Measurements from ENCODE around the gene WNT7A.

The WNT7A gene

DNA sequence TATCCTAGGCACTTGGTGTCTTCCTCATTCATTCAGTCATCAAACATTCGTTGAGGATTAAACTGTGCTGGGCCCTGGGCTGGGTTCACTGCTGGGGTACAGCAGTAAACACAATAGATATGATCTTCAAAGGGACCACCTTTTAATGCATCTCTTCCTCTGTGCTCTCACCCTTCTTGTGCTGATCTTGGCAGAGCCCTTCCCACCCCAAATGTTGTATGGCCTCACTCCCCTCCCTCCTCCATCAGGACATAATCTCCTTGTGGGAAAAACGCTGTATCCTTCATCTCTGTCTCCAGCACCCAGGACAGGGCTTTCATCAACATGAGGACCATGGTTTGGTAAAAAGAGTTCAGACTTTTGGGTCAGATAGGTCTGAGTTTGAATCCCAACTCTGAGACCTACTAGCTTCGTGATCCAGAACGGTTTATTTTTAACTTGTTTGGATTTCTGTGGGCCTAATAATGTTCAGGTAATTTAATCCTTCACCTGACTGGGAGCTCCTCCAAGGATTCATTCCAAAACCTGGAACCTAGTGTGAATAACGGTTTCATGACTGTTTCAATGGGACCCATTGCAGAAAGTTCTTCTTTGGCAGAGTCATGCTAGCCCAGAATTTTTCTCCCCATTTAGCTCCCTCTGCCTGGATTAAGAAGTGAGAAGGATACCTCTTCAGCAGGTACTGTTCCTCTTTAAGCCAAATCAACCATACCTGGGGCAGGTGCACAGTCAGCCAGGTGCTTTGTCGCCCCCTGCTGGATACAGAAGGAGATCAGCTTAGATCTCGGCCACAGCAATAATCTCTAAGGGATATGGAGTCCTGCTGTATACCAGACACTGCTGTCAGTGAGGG lies 5.2 kb upstream of the WNT7A start:
- DNase-seq, result peak; percentile 62 to 84

- no peak for DNase-seq
These were observed 3.8 kb upstream of the WNT7A start for GRCh38 chr3:13883681-13884080.

DNA sequence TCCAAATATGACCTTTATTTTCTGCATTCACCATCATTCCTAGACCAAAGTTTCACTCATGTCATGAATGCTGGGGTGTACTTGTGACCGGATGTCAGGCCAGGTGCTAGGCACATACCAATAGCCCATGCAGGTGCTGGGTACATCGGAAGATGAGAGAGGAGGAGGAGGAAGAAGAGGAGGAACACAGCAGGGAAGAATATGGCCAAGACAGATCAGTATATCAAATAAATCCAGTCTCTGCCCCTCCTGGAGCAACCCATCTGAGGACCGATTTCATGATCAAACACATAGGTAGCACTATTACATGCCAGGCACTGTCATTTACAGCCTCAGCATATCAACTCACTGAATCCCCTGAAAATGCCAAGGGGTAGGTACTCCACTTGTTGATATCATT lies 3.0 kb upstream of the WNT7A start:
- DNase-seq, result no peak

GRCh38 chr3:13881536-13882410 lies 1.9 kb upstream of the WNT7A start:
- DNase-seq, result no peak

DNA sequence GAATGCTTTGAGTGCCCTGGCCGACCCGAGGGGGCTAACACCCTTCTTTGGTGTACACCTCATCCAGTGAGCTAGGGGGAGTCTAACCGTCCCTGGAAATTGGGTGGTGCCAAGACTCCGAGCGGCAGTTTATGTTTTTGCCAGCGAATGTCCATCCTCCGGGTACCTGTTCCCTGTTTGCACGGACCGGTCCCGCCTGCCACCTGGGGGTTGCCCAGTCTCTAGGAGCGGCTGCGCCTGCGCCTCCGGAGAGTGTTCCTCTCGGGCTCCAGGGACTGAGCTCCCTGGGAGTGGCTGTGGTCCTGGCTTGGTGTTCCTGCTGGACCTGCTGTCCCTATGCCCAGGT lies 913 bp upstream of the WNT7A start:
- DNase-seq, result no peak

GRCh38 chr3:13879102-13879945 lies 547 bp downstream of the WNT7A start:
- no peak for DNase-seq

GRCh38 chr3:13878281-13879101 lies 1.4 kb downstream of the WNT7A start:
- peak in 1 of 2 donors; percentile 26 for DNase-seq

DNA sequence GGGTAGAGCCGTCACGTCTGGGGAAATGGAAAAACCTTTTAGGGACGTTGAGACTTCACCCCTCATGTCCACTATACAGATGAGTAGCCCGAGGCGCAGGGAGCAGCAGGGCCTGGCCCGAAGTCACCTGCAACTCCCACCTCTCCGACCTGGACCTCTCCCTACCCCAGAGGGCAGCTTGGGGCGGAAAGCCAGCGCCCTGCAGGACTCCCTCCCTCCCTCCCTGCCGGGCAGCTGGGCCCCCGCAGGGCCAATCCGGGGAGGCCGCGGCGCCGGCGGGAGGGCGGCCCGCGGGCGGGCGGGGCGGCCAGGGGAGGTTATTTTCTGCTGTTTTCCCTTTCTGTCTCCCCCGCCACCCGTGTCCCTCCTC lies 2.0 kb downstream of the WNT7A start:
- DNase-seq, result no peak

DNA sequence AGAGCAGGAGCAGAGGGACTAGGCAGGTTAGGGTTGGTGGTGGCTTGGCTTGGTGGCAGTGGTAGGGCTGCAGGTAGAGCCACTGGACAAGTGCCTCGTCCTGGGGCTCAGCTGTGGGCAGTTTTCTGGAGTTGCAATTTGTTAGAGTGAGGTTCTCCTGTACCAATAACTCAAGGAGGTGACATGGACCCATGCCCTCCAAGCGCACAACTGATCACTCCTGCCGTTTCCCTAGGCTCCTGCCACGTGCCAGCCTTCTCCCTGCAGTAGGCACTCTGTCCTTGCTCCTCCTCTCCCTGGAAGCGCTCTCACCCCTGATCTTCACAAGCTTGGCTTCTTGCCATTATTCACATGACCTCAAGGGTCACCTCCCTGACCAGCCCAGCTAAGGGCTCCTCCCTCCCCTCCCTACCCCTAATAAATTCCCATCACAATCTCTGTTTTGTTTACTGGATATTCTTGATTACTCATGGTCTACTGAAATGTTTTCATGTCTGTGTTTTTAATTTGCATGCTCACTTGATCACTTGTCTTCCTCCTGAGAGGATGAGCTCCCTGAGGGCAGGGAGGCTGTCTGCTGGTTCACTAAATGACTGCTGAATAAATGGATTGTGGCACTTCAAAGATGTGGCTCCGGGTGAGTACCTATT lies 3.3 kb downstream of the WNT7A start:
- no peak for DNase-seq

GRCh38 chr3:13874891-13875290 lies 5.0 kb downstream of the WNT7A start:
- DNase-seq, result no peak

DNA sequence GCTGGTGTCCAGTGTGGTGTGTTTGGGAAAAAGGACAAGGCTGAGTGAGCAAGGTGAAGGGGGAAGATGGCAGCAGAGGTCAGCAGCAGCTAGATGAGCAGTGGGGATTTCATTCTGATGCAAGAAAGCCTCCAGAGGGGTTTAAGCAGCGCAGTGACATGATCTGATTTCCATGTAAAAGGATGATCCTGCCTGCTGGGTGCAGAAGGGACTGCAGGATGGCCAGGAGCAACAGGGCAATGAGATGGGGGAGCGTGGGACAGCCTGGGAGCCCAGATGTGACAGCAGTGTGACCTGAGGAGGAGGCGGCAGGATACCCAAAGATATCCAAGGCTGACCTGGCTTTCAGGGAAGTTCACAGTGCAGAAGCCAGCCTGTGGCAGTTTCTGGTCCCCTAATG lies 6.1 kb downstream of the WNT7A start:
- DNase-seq, result no peak

- DNase-seq, result no peak
These were observed 7.4 kb downstream of the WNT7A start for GRCh38 chr3:13872451-13872850.

GRCh38 chr3:13871791-13872190 lies 8.1 kb downstream of the WNT7A start:
- DNase-seq, result no peak

GRCh38 chr3:13870902-13871301 lies 9.0 kb downstream of the WNT7A start:
- DNase-seq, result no peak

GRCh38 chr3:13869761-13870343 lies 10.0 kb downstream of the WNT7A start:
- no peak for DNase-seq

DNA sequence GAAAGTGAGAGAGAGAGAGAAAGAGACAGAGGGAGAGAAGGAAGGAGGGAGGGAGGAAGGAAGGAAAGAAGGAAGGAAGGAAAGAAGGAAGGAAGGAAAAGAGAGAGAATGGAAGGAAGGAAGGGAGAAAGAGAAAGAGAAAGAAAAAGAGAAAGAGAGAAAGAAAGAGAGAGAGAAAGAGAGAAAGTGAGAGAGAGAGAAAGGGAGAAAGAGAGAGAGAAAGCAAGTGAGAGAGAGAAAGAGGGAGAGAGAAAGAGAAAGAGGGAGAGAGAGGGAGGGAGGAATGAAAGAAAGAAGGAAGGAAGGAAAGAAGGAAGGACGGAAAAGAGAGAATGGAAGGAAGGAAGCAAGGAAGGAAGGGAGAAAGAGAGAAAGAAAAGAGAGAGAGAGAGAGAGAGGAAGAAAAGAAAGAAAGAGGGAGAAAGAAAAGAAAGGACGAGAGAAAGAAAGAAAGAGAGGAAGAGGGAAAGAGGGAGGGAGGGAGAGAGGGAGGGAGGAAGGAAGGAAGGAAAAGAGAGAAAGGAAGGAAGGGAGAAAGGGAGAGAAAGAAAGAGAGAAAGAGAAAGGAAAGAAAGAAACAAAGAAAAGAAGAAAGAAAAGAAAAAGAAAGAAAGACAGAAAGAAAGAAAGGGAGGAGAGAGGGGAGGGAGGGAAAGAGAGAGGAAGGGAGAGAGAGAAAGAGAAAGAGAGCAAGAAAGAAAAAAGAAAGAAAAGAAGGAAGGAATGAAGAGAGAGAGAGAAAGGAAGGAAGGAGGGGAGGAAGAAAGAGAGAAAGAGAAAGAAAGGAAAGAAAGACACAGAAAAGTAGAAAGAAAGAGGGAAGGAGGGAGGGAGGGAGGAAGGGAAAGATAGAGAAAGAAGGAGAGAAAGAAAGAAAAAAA lies 10.8 kb downstream of the WNT7A start:
- no peak for DNase-seq

DNA sequence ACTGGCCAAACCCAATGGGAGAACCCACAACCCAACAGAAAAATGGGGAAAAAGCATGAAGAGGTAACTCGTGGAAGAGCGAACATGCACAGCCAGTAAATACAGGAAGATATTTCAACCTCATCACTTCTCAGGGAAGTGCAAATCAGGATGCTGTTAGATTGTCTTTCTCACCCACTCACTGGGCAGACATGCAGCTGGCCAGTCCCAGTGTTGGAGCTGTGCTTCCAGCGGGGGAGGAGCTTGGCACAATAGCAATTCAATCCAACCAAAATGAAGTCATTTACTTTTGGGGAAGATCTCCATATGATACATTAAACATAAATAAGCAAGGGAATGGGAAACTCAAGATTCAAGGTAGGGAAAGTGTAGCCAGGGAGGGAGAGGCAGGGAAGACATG lies 12.1 kb downstream of the WNT7A start:
- no peak for DNase-seq

DNA sequence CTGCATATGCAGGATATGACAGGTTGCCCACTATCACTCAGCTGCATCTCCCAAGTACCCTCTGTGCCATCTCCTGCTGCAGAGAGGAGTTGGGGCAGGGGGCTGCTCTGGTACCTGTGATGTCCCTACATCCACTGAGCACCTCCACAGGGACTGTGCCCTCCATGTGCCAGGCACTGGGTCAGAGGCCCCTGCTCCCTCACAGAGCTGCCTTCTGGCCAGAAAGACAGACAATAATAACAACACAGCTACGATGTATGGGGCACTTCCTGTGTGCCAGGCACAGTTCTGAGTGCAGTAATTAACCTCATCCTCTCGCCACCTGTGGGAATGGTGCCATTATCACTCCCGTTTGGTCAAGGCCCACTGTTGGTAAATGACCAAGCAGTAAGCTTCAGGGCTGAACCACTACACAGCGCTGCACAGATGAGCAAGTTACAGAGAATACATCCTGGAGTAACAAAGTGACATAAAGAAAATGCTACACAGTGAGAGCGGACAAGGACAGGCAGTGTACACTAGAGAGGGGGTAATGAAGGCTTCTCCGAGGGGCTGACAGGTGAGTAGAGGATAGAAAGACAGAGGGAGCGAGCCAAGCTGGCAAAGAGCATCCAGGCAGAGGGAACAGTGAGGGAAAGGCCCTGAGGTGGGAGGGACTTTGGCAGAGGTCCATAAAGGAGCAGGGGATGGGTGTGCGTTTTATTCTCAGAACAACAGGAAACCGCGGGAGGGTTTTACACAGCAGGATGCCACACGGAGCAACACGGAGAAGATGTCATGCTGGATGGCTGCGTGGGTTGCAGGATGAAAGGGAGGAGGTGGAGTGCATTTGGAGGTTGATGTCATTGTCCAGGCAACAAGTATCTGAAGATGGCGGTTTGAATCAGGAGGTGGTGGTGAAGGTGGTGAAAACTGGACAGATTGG lies 13.6 kb downstream of the WNT7A start:
- peak; percentile 54 to 70 for DNase-seq

- DNase-seq, result no peak
These were observed 14.3 kb downstream of the WNT7A start for GRCh38 chr3:13865581-13865980.

Measured in CD4-positive, alpha-beta T cell treated with Interferon alpha-2 for 1 hour (primary cell).